ENCODE measurements around the gene CD248.

Gene CD248

DNA sequence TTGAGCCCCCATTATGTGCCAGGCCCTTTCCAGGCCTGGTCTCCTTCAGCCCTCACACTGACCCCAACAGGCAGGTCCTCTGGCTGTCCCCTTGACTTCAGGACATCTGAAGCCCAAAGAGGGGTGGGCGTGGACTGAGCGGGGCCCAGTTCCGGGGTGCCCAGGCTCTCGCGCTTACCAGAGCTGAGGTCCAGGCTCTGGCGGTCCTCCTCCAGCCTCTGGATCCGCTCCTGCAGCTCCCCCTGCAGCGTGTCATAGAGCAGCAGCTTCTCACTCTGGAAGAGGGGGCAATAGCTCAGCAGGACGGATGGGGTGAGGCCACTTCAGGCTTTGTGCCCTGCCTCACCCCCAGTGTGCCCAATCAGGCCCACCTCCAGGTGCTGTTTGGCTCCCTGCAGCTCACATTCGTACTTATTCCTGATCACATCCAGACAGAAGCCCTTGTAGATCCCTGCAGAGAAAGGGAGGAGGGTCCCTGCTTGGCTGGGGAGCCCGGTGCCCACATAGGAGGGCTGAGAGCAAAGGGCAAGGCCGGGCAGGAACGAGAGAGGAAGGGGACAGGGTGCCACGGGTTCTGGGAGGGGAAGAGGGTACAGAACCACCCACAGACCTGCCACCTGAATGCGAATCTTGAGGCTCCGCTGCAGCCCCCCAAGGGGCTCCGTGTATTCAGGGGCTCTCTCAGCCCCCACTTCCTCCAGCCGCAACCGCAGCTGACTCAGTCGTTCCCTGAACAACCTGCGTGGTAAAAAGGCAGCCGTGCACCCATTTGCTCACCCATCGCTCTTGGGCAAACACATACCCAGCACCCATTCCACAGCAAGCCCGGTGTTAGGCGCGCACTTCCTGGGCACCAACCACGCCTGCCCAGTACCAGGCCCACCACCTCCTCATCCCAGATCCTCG lies 24.0 kb upstream of the CD248 start:
- in situ Hi-C loops (cut with MboI; ENCODE audit: low sequenced_read_pairs), result no loop called here

GRCh38 chr11:66339686-66340483 lies 23.0 kb upstream of the CD248 start:
- in situ Hi-C loops (cut with MboI; ENCODE audit: low sequenced_read_pairs), result no loop called here

- in situ Hi-C loops (cut with MboI; ENCODE audit: low sequenced_read_pairs), result no loop called here
These were observed 22.4 kb upstream of the CD248 start for GRCh38 chr11:66339162-66339675.

- in situ Hi-C loops (cut with MboI; ENCODE audit: low sequenced_read_pairs), result no loop called here
These were observed 21.7 kb upstream of the CD248 start for GRCh38 chr11:66338276-66339161.

- in situ Hi-C loops (cut with MboI; ENCODE audit: low sequenced_read_pairs), result no loop called here
These were observed 20.5 kb upstream of the CD248 start for GRCh38 chr11:66337103-66337899.

- in situ Hi-C loops (cut with MboI; ENCODE audit: low sequenced_read_pairs), result no loop called here
These were observed 19.6 kb upstream of the CD248 start, which contains the start of gene RIN1 for GRCh38 chr11:66336234-66337102. Gene RIN1 (minus strand): TSS chr11:66336434. CDS start chr11:66336402, 32 bp downstream.

GRCh38 chr11:66335531-66336233 lies 18.8 kb upstream of the CD248 start:
- in situ Hi-C loops (cut with MboI; ENCODE audit: low sequenced_read_pairs), result no loop called here

- in situ Hi-C loops (cut with MboI; ENCODE audit: low sequenced_read_pairs), result no loop called here
These were observed 18.0 kb upstream of the CD248 start for GRCh38 chr11:66334605-66335442.

- in situ Hi-C loops (cut with MboI; ENCODE audit: low sequenced_read_pairs), result no loop called here
These were observed 17.2 kb upstream of the CD248 start for GRCh38 chr11:66333896-66334604.

GRCh38 chr11:66333220-66333877 lies 16.5 kb upstream of the CD248 start:
- in situ Hi-C loops (cut with MboI; ENCODE audit: low sequenced_read_pairs), result no loop called here

DNA sequence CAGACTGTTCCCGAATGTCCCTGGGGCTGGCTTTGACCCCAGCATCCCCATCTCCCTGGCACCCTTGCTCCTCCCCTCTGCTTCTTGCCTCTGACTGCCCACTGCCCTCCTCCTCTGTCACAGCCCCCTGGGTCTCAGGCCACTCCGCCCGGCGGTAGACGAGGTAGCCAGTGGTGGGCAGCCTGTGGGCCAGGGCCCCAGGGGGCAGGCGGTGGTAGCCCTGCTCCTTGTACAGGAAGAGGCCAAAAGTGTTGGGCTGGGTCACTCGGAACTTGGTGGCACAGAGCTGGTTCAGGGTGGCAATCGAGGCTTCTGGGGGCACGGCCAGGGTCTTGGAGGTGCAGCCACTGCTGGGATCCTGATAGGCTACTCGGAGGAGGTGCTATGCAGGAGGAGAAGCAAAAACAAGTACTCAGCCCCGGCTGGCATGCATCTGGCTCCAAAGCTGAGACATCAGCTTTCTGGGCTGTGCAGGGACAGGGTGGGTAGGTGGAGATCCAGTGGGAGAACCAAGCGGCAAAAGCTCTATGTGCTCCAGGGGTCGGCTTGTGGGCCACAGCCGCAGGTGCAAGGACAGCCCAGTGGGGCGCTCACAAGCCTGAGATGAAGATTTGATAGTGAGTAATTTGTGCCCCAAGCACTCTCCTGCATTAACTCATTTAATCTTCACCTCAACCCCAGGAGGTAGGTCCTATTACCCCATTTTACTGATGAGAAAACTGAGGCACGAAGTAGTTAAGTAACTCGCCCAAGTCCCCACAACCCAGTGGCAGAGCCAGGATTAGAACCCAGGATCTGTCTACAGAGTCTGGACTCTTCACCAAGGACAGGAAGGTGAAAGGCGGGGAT lies 15.8 kb upstream of the CD248 start:
- in situ Hi-C loops (cut with MboI; ENCODE audit: low sequenced_read_pairs), result no loop called here

DNA sequence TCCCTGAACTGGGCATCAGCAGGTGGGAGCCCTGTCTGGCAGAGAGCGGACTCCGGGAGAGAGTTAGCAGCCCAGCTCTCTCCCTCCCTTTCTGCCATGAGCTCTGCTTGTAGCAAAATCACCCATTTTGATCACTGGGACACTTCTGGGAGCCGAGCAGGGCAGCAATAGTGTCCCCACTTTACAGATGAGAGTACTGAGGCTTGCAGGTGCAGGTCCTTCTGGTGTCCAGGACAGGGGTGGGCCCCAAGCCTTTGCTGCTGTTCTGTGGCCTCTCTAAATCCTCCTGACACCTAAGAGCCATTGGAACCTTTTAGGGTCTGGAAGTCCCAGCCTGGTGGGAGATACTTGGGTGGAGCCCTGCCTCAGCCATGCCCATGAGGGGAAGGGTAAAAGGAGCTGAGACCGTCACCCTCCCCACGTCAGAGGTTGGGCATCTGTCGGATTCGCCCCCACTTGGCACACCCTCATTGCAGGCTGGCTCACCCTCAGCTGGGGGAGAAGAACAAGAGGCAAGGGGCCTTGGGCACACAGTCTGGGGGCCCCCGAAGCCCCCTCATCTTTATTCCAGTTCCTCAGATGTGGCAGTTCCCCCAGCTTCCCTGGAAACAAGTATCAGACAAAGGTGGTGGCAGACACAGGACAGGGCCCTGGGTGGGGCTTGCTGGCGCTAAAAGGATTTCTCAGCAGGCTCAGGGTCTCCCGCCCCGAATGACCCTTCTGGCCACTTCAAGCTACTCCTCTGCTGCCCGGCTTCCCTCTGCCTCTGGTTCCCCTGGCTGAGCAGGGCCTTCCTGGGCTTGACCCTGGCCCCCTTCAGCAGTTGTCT lies 14.9 kb upstream of the CD248 start:
- in situ Hi-C loops (cut with MboI; ENCODE audit: low sequenced_read_pairs), result no loop called here

GRCh38 chr11:66330931-66331330 lies 14.1 kb upstream of the CD248 start:
- in situ Hi-C loops (cut with MboI; ENCODE audit: low sequenced_read_pairs), result no loop called here

DNA sequence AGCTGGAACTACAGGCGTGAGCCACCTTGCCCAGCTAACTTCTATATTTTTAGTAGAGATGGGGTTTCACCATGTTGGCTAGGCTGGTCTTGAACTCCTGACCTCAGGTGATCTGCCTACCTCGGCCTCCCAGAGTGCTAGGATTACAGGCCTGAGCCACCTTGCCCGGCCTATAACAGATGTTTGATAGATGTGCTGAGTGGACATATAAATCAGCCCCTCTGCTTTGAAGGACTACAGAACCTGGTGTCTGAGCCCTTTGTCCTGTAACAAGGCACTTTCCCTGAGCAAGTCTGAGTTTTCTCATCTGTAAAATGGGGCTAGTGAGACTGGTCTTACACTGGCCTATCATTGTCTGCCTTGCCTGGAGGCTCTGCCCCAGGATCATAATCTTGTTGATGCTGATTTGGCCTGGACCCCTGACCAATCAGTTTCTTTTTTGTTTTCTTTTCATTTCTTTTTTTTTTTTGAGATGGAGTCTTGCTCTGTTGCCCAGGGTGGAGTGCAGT lies 12.4 kb upstream of the CD248 start:
- in situ Hi-C loops (cut with MboI; ENCODE audit: low sequenced_read_pairs), result no loop called here
